T-helper 17 cell (primary cell): Measurements from ENCODE around the gene SLC24A3. TPM values are rescaled to one million over a fixed set of nuclear protein-coding genes. Genes with fewer than 3 reads are reported as not detected.

Experiments
- ATAC-seq: fragments of 150-1000 bp; cut with Tn5 transposase; 2 replicates; pipeline ENCODE4 v1.10.0; 2021; ENCODE audit warnings: mild to moderate bottlenecking, moderate library complexity
- DNase-seq, 3 donors: peaks; one replicate each; pipeline versions ENCODE4 v3.0.0 to v3.0.0-alpha.2; 2020 to 2021
- H3K9me3 ChIP-seq: one replicate; pipeline ENCODE4 v1.7.0; 2013; ENCODE audit warnings: low read length, mild to moderate bottlenecking; ENCODE audit not compliant: control insufficient read depth, poor library complexity, severe bottlenecking
- H3K27ac Mint-ChIP-seq: one replicate; pipeline ENCODE4 v1.8.0; 2022; ENCODE audit warnings: mild to moderate bottlenecking, moderate library complexity, mixed read lengths
- H3K27me3 Mint-ChIP-seq: one replicate; pipeline ENCODE4 v1.8.0; 2022; ENCODE audit warnings: mixed read lengths
- H3K36me3 Mint-ChIP-seq: one replicate; pipeline ENCODE4 v1.8.0; 2022; ENCODE audit warnings: low read depth, mixed read lengths
- H3K4me1 Mint-ChIP-seq: one replicate; pipeline ENCODE4 v1.8.0; 2022; ENCODE audit warnings: mild to moderate bottlenecking, mixed read lengths
- H3K4me3 Mint-ChIP-seq: one replicate; pipeline ENCODE4 v1.8.0; 2022; ENCODE audit warnings: mild to moderate bottlenecking, moderate library complexity, mixed read lengths
- total RNA-seq, 4 donors: library from RNA in 2 of 4; stranded (reverse) in 2 of 4; gene quantifications; one replicate each; pipeline ENCODE4 v1.2.3 and lab custom pipeline; 2022 to 2026

The SLC24A3 gene
- total RNA-seq (1 to 10 TPM in 1 of 2 donors, under 1 TPM in 1; 0.37 to 6.1 TPM), total RNA-seq (lab: John Stamatoyannopoulos, UW) (0 reads per million in 2 donors)

GRCh38 chr20:19212469-19212815, at the start of gene SLC24A3:
Gene SLC24A3 (plus strand): TSS chr20:19212642.
- Mint-ChIP-seq H3K36me3 (peaks cover 4% of the 10 kb centered on the region), H3K4me1 (no peaks in the 10 kb centered on the region), H3K27me3 (peaks cover 55% of the 10 kb centered on the region), H3K27ac (no peak within 1 kb of the TSS), H3K4me3 (no peak within 1 kb of the TSS)
- ATAC-seq (no peak), DNase-seq (no peak)
- H3K9me3 ChIP-seq = no peaks in the 10 kb centered on the region

- H3K36me3 Mint-ChIP-seq = peaks cover 2% of the 10 kb centered on the region
- H3K27me3 Mint-ChIP-seq = no peaks in the 10 kb centered on the region
- no peaks in the 10 kb centered on the region for H3K9me3 ChIP-seq
- no peaks in the 10 kb centered on the region for H3K4me1 Mint-ChIP-seq
- no peak for ATAC-seq
- H3K4me3 Mint-ChIP-seq = no peak overlapping the region
- DNase-seq = no peak
- H3K27ac Mint-ChIP-seq = no peak overlapping the region
Observed at GRCh38 chr20:19170148-19170547, 42.3 kb upstream of the SLC24A3 start.

GRCh38 chr20:19172637-19173036, 39.8 kb upstream of the SLC24A3 start:
- Mint-ChIP-seq H3K4me3 (no peak overlapping the region), H3K36me3 (peaks cover 2% of the 10 kb centered on the region), H3K27me3 (no peaks in the 10 kb centered on the region), H3K27ac (no peak overlapping the region), H3K4me1 (no peaks in the 10 kb centered on the region)
- ATAC-seq = no peak
- DNase-seq = no peak
- H3K9me3 ChIP-seq = no peaks in the 10 kb centered on the region

GRCh38 chr20:19176470-19177052, 35.9 kb upstream of the SLC24A3 start:
- H3K9me3 ChIP-seq = no peaks in the 10 kb centered on the region
- H3K4me3 Mint-ChIP-seq = no peak overlapping the region
- H3K27ac Mint-ChIP-seq = no peak overlapping the region
- H3K27me3 Mint-ChIP-seq = no peaks in the 10 kb centered on the region
- no peaks in the 10 kb centered on the region for H3K36me3 Mint-ChIP-seq
- ATAC-seq (no peak), DNase-seq (no peak)
- H3K4me1 Mint-ChIP-seq = no peaks in the 10 kb centered on the region

- DNase-seq = no peak
- no peaks in the 10 kb centered on the region for H3K36me3 Mint-ChIP-seq
Observed at GRCh38 chr20:19181552-19181951, 30.9 kb upstream of the SLC24A3 start.

GRCh38 chr20:19185083-19185482, 27.4 kb upstream of the SLC24A3 start:
- ATAC-seq (no peak), DNase-seq (no peak)
- H3K27ac Mint-ChIP-seq = no peak overlapping the region
- H3K4me3 Mint-ChIP-seq = no peak overlapping the region
- no peaks in the 10 kb centered on the region for H3K4me1 Mint-ChIP-seq
- no peaks in the 10 kb centered on the region for H3K27me3 Mint-ChIP-seq
- H3K9me3 ChIP-seq = no peaks in the 10 kb centered on the region
- no peaks in the 10 kb centered on the region for H3K36me3 Mint-ChIP-seq

More at GRCh38 chr20:19181552-19181951, 30.9 kb upstream of the SLC24A3 start:
- ATAC-seq = no peak
- Mint-ChIP-seq H3K27me3 (no peaks in the 10 kb centered on the region), H3K4me3 (no peak overlapping the region), H3K27ac (no peak overlapping the region), H3K4me1 (no peaks in the 10 kb centered on the region)
- no peaks in the 10 kb centered on the region for H3K9me3 ChIP-seq

GRCh38 chr20:19193349-19193748, 19.1 kb upstream of the SLC24A3 start:
- H3K27me3 Mint-ChIP-seq = no peaks in the 10 kb centered on the region
- no peaks in the 10 kb centered on the region for H3K36me3 Mint-ChIP-seq
- DNase-seq (no peak), ATAC-seq (no peak)
- H3K4me1 Mint-ChIP-seq = no peaks in the 10 kb centered on the region
- no peak overlapping the region for H3K27ac Mint-ChIP-seq
- H3K4me3 Mint-ChIP-seq = no peak overlapping the region
- peaks cover 3% of the 10 kb centered on the region for H3K9me3 ChIP-seq

- Mint-ChIP-seq H3K4me3 (no peak overlapping the region), H3K27ac (no peak overlapping the region), H3K36me3 (no peaks in the 10 kb centered on the region), H3K4me1 (no peaks in the 10 kb centered on the region), H3K27me3 (peaks cover 38% of the 10 kb centered on the region)
- ATAC-seq = no peak
- no peaks in the 10 kb centered on the region for H3K9me3 ChIP-seq
- peak; percentile 16 to 39 (median 19) for DNase-seq
Observed at GRCh38 chr20:19205981-19206396, 6.5 kb upstream of the SLC24A3 start.

- peaks cover 39% of the 10 kb centered on the region for H3K27me3 Mint-ChIP-seq
- no peaks in the 10 kb centered on the region for H3K4me1 Mint-ChIP-seq
- no peaks in the 10 kb centered on the region for H3K9me3 ChIP-seq
- DNase-seq = no peak
- H3K27ac Mint-ChIP-seq = no peak overlapping the region
- ATAC-seq = no peak
- H3K36me3 Mint-ChIP-seq = peaks cover 2% of the 10 kb centered on the region
- H3K4me3 Mint-ChIP-seq = no peak overlapping the region
Observed at GRCh38 chr20:19207541-19207940, 4.9 kb upstream of the SLC24A3 start.

GRCh38 chr20:19210391-19211155, 1.9 kb upstream of the SLC24A3 start:
- H3K4me1 Mint-ChIP-seq = no peaks in the 10 kb centered on the region
- no peak overlapping the region for H3K4me3 Mint-ChIP-seq
- DNase-seq (no peak), ATAC-seq (no peak)
- H3K36me3 Mint-ChIP-seq = peaks cover 4% of the 10 kb centered on the region
- no peaks in the 10 kb centered on the region for H3K9me3 ChIP-seq
- peaks cover 50% of the 10 kb centered on the region for H3K27me3 Mint-ChIP-seq
- no peak overlapping the region for H3K27ac Mint-ChIP-seq

GRCh38 chr20:19211252-19211651, 1.2 kb upstream of the SLC24A3 start:
- ATAC-seq (no peak), DNase-seq (no peak)
- no peaks in the 10 kb centered on the region for H3K4me1 Mint-ChIP-seq
- no peaks in the 10 kb centered on the region for H3K9me3 ChIP-seq
- H3K36me3 Mint-ChIP-seq = peaks cover 4% of the 10 kb centered on the region
- peaks cover 51% of the 10 kb centered on the region for H3K27me3 Mint-ChIP-seq
- H3K27ac Mint-ChIP-seq = no peak overlapping the region
- no peak overlapping the region for H3K4me3 Mint-ChIP-seq

GRCh38 chr20:19211661-19212468, 577 bp upstream of the SLC24A3 start:
- no peaks in the 10 kb centered on the region for H3K4me1 Mint-ChIP-seq
- no peak overlapping the region for H3K4me3 Mint-ChIP-seq
- no peaks in the 10 kb centered on the region for H3K9me3 ChIP-seq
- peaks cover 4% of the 10 kb centered on the region for H3K36me3 Mint-ChIP-seq
- ATAC-seq (no peak), DNase-seq (no peak)
- H3K27ac Mint-ChIP-seq = no peak overlapping the region
- H3K27me3 Mint-ChIP-seq = peaks cover 53% of the 10 kb centered on the region

GRCh38 chr20:19212821-19213502, 520 bp downstream of the SLC24A3 start:
- no peak overlapping the region for H3K4me3 Mint-ChIP-seq
- peaks cover 53% of the 10 kb centered on the region for H3K27me3 Mint-ChIP-seq
- H3K4me1 Mint-ChIP-seq = no peaks in the 10 kb centered on the region
- ATAC-seq (no peak), DNase-seq (no peak)
- H3K27ac Mint-ChIP-seq = no peak overlapping the region
- H3K36me3 Mint-ChIP-seq = peaks cover 4% of the 10 kb centered on the region
- no peaks in the 10 kb centered on the region for H3K9me3 ChIP-seq
